HTERT RPE-1 (cell line): ENCODE results near the gene GTF2I.
"Not testable (repeated sequence)": the region's sequence is repeated elsewhere in the genome, so short reads cannot be mapped to it uniquely, and the experiment has no call there.

Experiments used
- in situ Hi-C: fragments of 300-500 bp; cut with MboI; formaldehyde crosslinking; loops from 4 replicates; pipeline ENCODE4 v1.14.3; 2020; ENCODE audit warnings: low sequenced_read_pairs

GTF2I gene

GRCh38 chr7:74657692-74658177 lies at the start of gene GTF2I:
Gene GTF2I, plus strand, starts transcription at chr7:74657718. Its CDS starts 31,411 bp downstream, at chr7:74689129.
- in situ Hi-C loops = no loop called here

GRCh38 chr7:74612015-74612829 lies 45.3 kb upstream of the GTF2I start:
- in situ Hi-C loops = no loop called here

GRCh38 chr7:74615933-74616780 lies 41.4 kb upstream of the GTF2I start:
- in situ Hi-C loops = no loop called here

- in situ Hi-C loops = no loop called here
These were observed 40.3 kb upstream of the GTF2I start for GRCh38 chr7:74617180-74617744.

- in situ Hi-C loops = no loop called here
These were observed 38.2 kb upstream of the GTF2I start for GRCh38 chr7:74619235-74619860.

- in situ Hi-C loops = no loop called here
These were observed 35.2 kb upstream of the GTF2I start for GRCh38 chr7:74622228-74622749.

GRCh38 chr7:74623135-74623534 lies 34.4 kb upstream of the GTF2I start:
- in situ Hi-C loops = no loop called here

GRCh38 chr7:74625446-74625845 lies 32.1 kb upstream of the GTF2I start:
- in situ Hi-C loops = no loop called here

- in situ Hi-C loops = no loop called here
These were observed 29.7 kb upstream of the GTF2I start for GRCh38 chr7:74627661-74628411.

- in situ Hi-C loops = no loop called here
These were observed 25.0 kb upstream of the GTF2I start for GRCh38 chr7:74632505-74632904.

- in situ Hi-C loops = no loop called here
These were observed 24.0 kb upstream of the GTF2I start for GRCh38 chr7:74633451-74633921.

- in situ Hi-C loops = no loop called here
These were observed 19.8 kb upstream of the GTF2I start for GRCh38 chr7:74637745-74638144.

GRCh38 chr7:74650055-74650454 lies 7.5 kb upstream of the GTF2I start:
- in situ Hi-C loops = not testable (repeated sequence)

GRCh38 chr7:74650493-74651132 lies 6.9 kb upstream of the GTF2I start:
- in situ Hi-C loops = not testable (repeated sequence)

GRCh38 chr7:74651133-74651504 lies 6.4 kb upstream of the GTF2I start:
- in situ Hi-C loops = not testable (repeated sequence)

GRCh38 chr7:74653686-74654181 lies 3.8 kb upstream of the GTF2I start:
- in situ Hi-C loops = no loop called here

- in situ Hi-C loops = no loop called here
These were observed 2.7 kb upstream of the GTF2I start for GRCh38 chr7:74654811-74655210.

- in situ Hi-C loops = no loop called here
These were observed 2.2 kb upstream of the GTF2I start for GRCh38 chr7:74655324-74655723.

GRCh38 chr7:74655768-74656440 lies 1.6 kb upstream of the GTF2I start:
- in situ Hi-C loops = no loop called here
